HG03342 (cell line): ENCODE data around the gene LDLRAD4.

Experiments used
- ATAC-seq: cut with Tn5 transposase; IDR thresholded peaks from one replicate; pipeline ENCODE4 v1.9.1; 2021; ENCODE audit warnings: mild to moderate bottlenecking, moderate library complexity; ENCODE audit not compliant: unreplicated experiment

The LDLRAD4 gene

DNA sequence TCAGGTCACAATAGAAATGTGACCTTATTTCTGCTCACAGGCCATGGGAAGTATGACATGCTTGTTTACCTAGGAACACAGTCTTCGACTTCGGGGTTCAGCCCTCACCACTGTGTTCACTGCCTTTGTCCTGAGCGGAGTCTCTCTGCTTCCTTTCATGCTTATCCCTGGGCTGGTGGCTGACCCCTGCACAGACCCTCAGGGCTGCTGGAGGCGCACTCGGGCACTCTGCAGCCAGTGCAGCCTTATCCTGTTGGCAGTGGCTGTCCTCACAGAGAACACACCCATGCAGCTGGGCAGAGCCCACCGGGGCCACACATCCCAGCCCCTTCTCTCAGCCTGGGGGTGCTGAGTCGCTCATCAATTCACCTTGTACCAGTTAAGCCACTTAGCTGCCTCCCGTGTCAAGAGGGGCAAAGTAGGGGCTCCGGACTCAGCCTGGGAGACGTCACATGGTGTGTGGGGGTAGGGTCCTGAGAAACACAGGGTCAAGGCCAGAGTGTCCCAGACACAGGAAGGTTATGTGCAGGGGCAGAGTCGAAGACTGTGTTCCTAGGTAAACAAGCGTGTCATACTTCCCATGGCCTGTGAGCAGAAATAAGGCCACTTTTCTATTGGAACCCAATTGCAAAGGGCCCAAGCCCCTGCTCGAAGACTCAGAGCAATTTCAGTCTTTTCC, 400.3 kb downstream of the LDLRAD4 start:
- ATAC-seq: no peak

DNA sequence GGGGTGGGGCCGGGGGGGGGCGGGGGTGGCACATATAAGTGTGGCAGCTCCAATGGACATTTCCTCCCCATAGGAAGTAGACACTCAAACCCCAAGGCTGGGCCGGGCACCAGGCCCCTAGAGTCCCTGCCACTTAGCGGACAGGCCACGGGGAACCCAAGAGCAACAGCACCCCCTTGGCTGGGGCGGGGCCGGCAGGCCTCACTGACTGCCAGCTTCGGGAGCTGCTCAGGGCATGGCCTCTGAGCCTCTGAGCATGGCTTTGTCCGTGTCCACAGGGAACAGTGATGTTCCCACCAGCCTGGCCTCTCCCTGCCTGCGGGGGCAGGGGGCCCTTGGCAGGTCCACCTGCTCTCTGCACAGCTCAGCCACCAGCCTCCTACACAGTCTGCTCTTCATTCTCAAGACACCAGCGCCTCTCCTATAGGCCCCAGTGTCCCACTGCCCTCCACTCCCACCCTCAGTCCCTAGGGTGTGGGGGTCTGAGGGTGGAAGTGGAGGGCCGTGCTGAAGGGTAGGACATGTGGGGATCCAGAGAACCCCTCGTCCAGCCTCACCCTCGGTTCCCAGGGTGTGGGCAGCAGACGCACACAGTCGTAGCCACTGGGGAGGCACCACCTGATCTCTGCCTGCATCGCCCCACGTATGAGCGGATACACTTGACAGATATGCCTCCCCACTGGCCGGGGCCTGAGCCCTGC, 401.1 kb downstream of the LDLRAD4 start:
- no peak for ATAC-seq

DNA sequence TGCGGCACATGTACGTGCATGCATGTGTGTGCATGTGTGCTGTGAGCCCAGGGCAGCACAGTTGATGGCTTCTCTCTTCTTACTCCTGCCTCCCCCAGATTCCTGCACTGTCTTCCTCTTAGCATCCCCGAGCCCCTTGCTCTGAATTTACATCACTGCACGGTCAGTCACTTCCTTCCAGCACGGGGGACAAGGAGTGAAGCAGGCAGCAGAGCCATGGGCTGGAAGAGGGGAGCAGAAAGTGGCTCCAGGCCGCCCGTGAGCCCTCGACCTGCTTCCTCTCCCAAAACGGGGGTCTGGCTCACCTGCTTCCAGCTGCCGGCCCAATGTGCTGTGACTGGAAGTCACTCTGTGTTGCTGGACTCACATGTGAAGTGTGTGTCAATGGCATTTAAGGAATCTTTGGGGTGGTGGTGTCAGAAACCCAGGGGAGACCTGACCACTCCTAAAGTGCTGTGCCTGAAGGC, 401.7 kb downstream of the LDLRAD4 start:
- ATAC-seq: no peak

DNA sequence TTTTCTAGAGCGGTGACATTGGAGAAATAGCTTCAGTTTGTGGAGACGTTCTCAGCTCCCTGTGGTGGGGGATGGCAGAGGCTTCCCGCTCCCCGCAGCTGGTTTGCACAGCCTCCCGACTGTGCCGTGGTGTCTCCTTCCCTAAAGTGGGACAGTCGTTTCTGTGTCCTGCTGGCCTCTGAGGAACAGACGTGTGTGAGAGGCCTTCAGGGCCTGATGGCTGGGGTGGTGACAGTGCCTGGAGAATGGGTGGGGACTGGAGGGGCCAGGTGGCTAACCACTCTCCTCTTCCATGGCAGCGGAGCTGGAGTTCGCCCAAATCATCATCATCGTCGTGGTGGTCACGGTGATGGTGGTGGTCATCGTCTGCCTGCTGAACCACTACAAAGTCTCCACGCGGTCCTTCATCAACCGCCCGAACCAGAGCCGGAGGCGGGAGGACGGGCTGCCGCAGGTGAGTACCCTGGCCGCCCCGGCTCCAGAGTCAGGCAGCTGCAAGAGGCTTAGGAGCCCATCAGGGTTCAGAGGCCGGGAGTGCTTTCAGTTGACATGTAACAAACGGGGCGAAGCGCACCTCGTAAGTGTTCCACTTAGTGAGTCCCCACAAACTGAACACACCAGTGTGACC, 402.4 kb downstream of the LDLRAD4 start:
- no peak for ATAC-seq

DNA sequence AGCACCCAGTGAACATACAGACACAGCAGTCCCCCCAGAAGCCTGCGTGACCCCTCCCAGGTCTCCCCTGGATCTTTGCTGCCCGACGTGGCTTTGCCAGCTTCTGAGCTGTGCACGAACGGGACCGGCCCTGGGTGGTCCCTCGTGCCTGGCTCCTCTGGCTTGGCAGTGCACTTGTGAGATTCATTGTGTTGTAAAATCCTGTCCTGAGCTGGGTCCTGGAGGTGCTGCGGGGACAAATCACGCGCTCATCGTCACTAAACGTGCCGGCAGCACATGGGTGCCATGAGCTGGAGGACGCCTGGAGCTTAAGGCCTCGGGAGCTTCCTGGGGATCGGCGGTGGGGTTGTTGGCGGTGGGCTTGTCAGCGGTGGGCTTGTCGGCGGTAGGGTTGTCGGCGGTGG, 402.9 kb downstream of the LDLRAD4 start:
- no peak for ATAC-seq

DNA sequence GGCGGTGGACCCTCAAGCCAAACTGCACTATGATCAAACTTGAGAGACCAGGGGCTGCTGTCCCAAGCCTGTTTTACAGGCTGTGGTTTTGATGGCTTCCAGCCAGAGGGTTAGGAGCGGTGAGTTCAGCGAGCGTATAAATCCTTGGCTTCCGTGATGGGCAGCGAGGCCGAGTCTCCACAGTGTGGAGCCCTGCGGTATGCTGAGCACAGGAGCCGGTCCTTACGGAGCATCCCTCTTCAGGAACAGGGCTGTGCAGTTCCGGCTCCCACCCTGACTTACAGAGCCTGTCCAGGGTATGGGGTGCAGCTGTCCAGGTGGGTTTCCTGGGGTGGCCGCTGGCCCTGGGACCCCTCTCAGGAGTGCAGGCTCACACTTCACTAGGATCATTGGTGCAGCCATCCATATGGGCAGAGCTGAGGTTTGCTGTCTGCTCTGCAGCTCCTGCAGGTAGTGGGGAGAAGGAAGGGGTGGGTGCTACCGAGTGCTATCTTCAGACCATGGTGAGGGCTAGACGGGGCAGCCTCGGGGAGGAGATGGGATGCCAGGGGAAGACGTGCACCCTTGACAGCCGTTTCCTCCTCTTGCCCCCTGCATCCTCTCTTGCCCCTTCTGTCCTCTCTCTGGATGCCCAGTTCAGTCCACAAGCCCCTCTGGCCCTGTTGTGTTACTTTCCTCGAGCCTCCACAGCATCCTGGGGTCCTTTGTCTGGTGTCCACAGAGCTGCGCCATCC, 403.5 kb downstream of the LDLRAD4 start:
- ATAC-seq: no peak

DNA sequence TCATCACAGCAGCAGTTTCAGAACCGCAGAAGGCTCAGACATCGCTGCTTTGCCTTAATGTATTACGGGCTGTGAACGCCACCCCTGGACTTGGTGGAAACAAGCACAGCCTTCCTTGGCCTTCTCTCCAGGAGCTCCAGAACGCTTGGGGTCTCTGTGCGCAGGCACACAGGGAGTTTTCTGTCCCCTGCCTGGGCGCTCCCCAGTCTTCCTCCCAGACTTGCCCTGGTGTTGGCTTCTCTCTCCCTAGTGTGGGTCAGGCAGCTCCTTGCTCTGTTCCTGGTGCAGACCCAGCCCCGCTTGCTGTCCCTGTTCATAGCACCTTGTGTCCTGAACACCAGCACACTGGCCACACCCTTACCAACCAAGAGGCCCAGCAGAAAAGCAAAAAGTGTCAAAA, 404.2 kb downstream of the LDLRAD4 start:
- ATAC-seq: no peak

DNA sequence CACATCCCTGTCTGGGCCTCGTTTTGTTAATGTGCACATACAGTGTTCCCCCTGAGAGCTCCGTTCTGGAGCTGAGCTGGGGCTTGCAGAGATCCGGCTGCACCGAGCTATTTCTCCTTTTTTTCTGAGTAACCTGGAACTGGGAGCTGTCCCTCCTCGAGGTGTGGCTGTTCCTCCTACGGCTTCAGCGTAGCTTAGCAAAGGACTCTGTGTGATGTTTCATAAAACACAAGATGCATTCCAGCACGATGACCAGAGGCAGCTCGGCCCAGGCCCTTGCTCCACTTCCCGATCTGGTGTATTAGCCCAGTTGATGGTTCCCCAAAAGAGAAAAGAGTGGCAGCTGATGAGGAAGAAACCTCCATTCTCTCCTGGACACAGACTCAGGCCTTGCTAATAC, 404.8 kb downstream of the LDLRAD4 start:
- ATAC-seq: no peak

DNA sequence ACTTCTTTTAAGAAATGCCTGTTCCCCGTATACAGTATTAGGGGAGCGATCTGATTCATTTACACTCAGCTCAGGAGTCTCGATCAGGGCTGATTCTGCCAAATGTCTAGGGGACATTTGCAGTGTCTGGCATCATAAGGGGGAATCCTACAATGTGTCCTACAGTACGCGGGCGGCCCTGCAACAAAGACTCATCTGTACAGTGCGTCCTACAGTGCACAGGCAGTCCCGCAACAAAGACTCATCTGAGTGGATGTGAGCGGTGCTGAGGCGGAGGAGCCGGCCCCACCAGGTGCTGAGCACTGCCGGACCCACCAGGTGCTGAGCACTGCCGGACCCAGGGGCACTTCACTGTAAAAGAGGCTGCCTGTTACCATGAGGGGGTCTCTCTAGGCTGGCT, 405.3 kb downstream of the LDLRAD4 start:
- no peak for ATAC-seq

DNA sequence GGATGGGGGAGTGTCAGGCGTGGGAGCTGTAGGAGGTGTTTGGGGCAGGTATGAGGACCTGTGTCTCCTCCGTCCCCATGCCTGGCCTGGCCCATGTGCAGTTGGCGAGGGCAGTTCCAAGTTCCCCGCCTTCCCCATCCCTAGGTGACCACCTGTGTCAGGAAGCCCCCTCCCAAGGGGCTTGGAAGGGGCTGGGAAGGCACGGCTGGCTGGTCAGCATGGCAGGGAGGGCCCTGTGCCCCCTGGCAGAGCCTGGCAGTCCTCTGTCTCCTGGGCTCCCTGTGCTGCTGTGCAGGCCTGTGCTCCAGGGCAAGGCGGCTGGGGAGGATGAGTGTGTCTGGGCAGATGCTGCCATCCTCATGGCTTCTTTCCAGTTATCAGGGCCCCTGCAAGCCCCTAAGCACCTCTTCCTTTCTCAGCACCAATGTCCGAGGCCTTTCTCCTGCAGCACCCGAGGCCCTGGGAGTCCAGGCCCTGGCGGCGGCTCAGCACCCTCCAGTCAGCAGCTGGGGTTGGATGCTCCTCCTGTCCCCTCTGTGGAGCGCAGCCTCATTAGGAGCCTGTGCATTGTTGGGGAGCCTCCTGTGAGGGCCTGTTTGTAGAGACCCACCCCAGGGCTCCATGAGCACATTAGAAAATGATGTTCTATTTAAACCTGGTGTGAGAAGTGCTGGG, 406.1 kb downstream of the LDLRAD4 start:
- ATAC-seq: no peak

DNA sequence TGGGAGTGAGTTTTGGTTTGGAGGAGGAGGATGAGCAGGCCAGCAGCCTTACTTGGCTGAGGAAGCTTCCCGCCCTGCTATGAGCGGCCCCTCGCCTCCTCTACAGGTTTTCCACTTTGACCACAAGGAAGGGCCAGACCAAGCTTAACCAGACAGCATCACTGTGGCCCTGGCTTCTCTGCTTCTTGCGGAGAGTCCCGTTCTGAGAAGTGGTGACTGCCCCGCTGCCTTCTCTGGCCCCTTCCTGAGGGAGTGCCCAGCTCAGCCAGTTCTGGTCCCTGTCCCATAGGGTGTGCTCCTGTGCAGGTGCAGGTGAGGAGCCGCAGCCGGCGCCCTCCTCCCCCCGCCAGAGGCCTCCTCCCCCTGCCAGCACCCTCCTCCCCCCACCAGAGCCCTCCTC, 406.8 kb downstream of the LDLRAD4 start:
- ATAC-seq: no peak

DNA sequence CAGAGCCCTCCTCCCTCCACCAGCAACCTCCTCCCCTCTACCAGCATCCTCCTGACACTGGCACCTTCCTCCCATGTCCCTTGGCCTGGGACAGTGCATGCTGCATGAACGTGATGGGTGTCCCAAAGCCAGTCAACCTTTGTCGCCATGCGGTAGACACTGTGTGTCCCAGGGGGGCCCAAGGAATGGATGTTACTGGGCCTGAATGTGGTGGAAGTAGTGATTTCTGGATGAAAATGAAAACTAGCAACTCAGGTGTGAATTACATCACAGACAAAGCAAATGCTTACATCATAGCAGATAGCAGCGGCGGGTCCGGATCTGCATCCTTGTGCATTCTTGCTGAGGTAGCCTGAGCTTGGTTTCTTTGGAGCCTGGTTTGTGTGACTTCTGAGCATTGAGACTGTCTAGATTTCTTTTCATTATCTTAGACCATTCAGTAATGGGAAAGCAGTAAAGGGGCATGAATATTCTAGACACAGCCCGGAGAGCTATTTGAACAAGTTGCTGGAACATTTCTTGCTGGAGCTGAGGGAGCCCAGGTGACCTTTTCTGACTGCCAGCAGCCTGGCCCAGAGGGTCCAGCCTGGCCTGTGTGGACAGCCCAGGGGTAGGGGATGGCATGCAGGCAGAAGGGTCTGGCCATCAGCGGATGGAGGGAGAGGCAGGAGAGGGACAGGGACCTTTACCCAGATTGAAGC, 407.4 kb downstream of the LDLRAD4 start:
- ATAC-seq: no peak

DNA sequence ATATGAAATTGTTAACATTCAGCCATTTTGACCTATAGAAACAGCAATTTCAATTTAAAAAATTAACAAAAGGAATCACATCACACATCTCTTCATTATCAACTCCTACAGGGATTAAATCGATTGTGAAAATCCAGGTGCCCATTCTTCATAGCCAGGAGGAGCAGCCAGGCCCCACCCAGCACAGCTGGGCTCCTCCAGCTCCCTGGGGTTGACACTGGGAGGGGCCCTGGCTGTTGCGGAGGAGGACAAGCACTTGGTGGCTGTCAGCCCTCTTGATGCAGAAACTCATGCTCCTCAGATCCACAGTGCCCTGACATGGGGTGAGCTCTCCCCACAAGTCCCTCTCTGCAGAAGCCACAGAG, 408.0 kb downstream of the LDLRAD4 start:
- ATAC-seq: no peak

DNA sequence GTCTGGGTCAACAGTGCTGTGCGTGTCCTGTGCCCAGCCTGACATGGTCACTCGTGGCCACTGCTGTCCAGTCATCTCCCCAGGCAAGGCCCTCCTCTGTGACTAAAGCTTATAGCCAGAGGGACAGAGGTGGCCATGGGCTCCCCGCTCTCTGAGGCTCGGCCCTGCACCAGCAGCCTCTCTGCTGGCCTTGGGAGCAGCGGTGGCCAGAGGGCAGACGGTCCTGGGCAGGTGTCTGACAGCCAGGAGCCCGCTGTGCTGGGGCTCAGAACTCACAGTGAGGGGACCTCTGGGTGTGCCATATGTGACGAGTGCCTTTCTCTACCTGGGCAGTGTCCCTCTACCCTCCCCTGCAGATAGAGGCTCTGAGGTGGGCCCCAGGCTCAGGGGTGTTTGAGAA, 409.1 kb downstream of the LDLRAD4 start:
- ATAC-seq: no peak

DNA sequence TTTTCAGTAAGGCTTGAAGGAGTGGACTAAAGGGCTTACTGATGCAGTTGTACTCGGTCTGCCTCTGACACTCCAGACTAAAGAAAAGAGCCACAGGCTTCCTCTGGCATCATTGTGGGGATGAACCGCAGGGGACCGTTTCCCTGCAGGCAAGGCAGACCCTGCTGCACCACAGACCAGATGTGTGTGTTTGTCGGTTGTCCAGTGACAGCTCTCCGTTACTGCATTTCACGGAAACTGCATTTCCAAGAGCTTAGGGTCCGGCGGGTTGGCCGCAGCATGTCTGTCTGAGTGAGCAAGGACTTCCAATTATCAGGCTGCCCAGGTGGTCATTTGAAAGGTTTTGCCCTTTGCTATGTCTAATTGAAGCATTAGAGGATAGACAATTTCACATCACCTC, 409.7 kb downstream of the LDLRAD4 start:
- ATAC-seq: no peak

DNA sequence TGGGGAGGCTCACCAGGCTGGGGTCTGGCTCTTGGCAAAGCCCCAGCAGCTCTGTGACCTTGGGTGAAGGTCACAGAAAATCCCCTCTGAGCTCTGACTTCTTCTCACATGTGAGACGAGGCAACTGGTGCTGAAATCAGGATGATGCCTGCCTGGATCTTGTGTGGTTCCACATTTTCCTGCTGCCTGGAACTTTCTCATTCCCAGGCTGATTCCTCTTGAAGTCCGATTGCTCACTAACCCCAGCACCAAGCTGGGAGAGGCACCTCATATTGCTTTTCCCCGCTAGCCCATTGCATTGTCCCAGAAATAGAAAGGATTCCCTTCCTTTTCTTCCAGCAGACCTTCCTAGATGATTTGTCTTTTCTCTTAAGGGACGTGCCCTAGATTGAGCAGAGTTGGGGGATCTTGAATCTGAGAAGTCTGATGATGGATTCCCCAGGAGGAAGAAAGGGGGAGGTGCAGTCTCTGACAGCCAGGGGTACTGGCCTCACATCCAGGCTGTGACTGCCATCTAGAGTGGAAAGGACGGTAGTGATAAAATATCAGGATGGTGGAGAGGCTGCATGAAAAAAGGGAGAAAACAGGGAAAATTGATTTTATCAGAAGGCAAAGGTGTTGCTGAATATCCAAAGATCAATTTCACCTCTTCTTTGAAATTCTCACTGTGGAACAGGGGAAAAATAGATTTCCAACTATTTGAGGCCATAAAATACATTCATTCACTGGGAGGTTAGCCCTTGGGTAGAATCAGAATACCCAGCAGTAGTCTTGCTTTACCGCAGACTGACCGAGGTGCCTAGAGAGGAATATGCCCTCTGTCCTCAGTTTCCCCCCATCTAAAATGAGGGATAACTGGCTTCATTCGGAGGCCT, 411.5 kb downstream of the LDLRAD4 start:
- peak; percentile 79 for ATAC-seq

DNA sequence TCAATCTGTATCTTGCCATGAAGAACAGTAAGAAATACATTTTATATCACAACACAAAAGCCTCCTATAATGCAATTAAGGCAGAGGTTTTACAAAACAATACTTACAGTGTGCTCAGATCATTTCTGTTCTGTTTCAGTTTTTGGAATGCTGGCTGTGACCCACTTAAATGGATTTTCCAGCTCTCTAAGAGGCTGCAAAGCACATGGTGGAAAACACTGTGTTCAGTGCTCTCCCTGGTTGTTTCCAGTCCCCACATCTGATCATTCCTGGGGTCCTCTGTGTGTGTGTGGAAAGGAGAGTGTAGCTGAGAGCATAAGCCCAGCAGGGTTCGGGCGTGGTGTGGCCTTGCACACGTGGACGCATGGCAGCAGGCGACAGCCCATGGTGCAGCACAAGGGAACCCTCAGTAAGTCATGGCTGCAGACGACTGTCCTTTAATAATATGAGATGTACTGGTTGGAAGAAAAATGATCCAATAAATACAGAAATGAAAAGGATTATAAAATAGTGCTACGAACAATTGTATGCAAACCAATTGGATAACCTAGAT, 412.2 kb downstream of the LDLRAD4 start:
- no peak for ATAC-seq

DNA sequence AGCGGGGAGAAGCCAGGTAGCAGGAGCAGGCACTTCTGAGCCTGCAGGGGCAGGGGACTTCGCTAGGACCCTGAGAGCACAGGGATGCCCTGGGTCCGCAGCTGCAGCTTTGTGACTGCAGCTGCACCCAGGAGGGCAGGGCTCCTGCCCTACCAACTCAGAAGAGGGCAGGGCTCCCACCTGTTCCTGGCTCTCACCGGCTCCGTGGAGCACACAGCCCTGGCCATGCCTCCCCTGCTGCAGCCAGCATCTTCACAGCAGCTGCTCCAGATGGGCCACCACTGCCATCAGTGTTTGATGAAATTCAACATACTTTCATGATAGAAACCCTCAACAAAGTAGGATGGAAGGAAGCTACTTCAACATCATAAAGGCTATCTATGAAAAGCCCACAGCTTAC, 415.1 kb downstream of the LDLRAD4 start:
- no peak for ATAC-seq

DNA sequence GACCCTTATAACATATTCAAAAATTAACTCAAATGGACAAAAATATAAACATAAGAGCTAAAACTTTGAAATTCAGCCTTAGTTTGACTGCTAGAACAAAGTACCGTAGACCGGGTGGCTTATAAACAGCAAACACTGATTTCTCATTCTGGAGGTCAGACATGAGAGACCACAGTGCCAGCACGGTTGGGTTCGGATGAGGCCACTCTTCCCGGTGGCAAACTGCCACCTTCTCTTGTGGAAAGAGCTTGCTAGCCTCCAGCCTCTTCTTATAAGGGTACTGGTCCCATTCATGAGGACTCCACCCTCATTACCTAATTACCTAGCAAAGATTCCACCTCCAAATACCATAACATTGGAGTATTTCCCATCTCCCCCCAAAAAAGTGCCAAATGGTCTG, 416.5 kb downstream of the LDLRAD4 start:
- no peak for ATAC-seq
